GM19099 (cell line): ENCODE measurements around the gene ERC1.

Source experiments
- POLR2A ChIP-seq: IDR thresholded peaks from 3 replicates; pipeline ENCODE4 v1.6.1; 2011; ENCODE audit warnings: low read depth; ENCODE audit not compliant: insufficient read length; ENCODE audit errors: extremely low read depth

ERC1 gene

GRCh38 chr12:1115484-1116231 is 124.6 kb downstream of the ERC1 start:
- no peak for TF ChIP-seq POLR2A

GRCh38 chr12:1117371-1117770 is 126.3 kb downstream of the ERC1 start:
- TF ChIP-seq POLR2A = no peak

GRCh38 chr12:1117970-1118563 is 127.0 kb downstream of the ERC1 start:
- no peak for TF ChIP-seq POLR2A

- TF ChIP-seq POLR2A = no peak
These were observed 131.8 kb downstream of the ERC1 start for GRCh38 chr12:1122786-1123185.

GRCh38 chr12:1126091-1126490 is 135.1 kb downstream of the ERC1 start:
- TF ChIP-seq POLR2A = no peak

GRCh38 chr12:1127021-1127420 is 136.0 kb downstream of the ERC1 start:
- TF ChIP-seq POLR2A = no peak

- no peak for TF ChIP-seq POLR2A
These were observed 139.1 kb downstream of the ERC1 start for GRCh38 chr12:1130164-1130563.

GRCh38 chr12:1130571-1130970 is 139.5 kb downstream of the ERC1 start:
- no peak for TF ChIP-seq POLR2A

GRCh38 chr12:1131811-1132224 is 140.8 kb downstream of the ERC1 start:
- TF ChIP-seq POLR2A = no peak

GRCh38 chr12:1132311-1132710 is 141.3 kb downstream of the ERC1 start:
- TF ChIP-seq POLR2A = no peak

GRCh38 chr12:1138691-1139090 is 147.7 kb downstream of the ERC1 start:
- no peak for TF ChIP-seq POLR2A

- no peak for TF ChIP-seq POLR2A
These were observed 156.8 kb downstream of the ERC1 start for GRCh38 chr12:1147821-1148220.

GRCh38 chr12:1157046-1157445 is 166.0 kb downstream of the ERC1 start:
- no peak for TF ChIP-seq POLR2A

GRCh38 chr12:1161197-1161596 is 170.2 kb downstream of the ERC1 start:
- no peak for TF ChIP-seq POLR2A

GRCh38 chr12:1162081-1162760 is 171.2 kb downstream of the ERC1 start:
- no peak for TF ChIP-seq POLR2A

GRCh38 chr12:1167784-1168183 is 176.8 kb downstream of the ERC1 start:
- no peak for TF ChIP-seq POLR2A
